GM12891 (cell line): ENCODE measurements around the gene PRSS27.

Experiments
- DNase-seq: peaks from one replicate; pipeline ENCODE4 v3.0.0; 2011; ENCODE audit warnings: low spot score; ENCODE audit not compliant: insufficient read length
- FAIRE-seq: peaks from 2 replicates; lab custom pipeline; 2011; peaks lifted over from hg19 to GRCh38; lab: Jason Lieb, UNC
- PAX5 ChIP-seq: IDR thresholded peaks from 2 replicates; pipeline ENCODE4 v1.6.1; 2011; ENCODE audit warnings: low read length, moderate library complexity, mild to moderate bottlenecking; ENCODE audit not compliant: insufficient read depth, severe bottlenecking
- POLR2A ChIP-seq: IDR thresholded peaks from 2 replicates; pipeline ENCODE4 v1.6.1; 2011; ENCODE audit warnings: low read depth, low read length, control low read depth
- POLR2AphosphoS5 ChIP-seq: IDR thresholded peaks from 2 replicates; pipeline ENCODE4 v1.6.1; 2011; ENCODE audit warnings: low read depth, low read length, control low read depth
- POU2F2 ChIP-seq: IDR thresholded peaks from 2 replicates; pipeline ENCODE4 v1.6.1; 2011; ENCODE audit warnings: low read depth, mild to moderate bottlenecking, control low read depth, low read length, moderate library complexity
- SPI1 ChIP-seq: IDR thresholded peaks from 2 replicates; pipeline ENCODE4 v1.6.1; 2011; ENCODE audit warnings: low read depth, low read length, control low read depth
- TAF1 ChIP-seq: IDR thresholded peaks from 2 replicates; pipeline ENCODE4 v1.6.1; 2011; ENCODE audit warnings: low read depth, low read length, control low read depth

Gene PRSS27

DNA sequence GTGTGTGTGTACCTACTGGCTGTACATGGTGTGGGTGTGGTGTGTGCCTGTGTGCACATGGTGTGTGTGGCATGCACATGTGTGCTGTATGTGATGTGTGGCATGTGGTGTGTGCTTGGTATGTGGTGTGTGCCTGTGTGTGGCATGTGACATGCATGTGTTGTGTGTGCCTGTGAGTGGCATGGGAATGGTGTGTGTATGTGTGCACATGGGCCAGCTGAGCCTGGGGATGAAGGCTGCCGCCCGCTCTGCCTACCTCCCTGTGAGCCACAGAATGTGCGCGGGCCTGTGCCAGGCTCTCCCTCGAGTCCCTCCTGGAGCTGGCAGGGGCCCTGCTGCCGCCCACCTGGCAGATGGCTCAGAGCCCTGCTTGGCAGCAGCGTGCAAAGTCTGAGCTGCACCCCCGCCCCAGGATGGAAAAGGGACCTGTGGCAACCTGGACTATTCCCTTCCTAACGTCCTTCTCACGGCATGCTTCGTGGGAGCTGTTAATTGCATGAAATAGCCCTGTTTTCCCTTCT is 9.3 kb downstream of the PRSS27 start:
- TF ChIP-seq SPI1 = no peak
- TF ChIP-seq POLR2A = no peak; the same call in 1 of the 2 replicates
- no peak for TF ChIP-seq PAX5
- TF ChIP-seq POLR2AphosphoS5 = no peak
- no peak for TF ChIP-seq POU2F2
- no peak for TF ChIP-seq TAF1
- FAIRE-seq (peak; percentile 72), DNase-seq (no peak)

DNA sequence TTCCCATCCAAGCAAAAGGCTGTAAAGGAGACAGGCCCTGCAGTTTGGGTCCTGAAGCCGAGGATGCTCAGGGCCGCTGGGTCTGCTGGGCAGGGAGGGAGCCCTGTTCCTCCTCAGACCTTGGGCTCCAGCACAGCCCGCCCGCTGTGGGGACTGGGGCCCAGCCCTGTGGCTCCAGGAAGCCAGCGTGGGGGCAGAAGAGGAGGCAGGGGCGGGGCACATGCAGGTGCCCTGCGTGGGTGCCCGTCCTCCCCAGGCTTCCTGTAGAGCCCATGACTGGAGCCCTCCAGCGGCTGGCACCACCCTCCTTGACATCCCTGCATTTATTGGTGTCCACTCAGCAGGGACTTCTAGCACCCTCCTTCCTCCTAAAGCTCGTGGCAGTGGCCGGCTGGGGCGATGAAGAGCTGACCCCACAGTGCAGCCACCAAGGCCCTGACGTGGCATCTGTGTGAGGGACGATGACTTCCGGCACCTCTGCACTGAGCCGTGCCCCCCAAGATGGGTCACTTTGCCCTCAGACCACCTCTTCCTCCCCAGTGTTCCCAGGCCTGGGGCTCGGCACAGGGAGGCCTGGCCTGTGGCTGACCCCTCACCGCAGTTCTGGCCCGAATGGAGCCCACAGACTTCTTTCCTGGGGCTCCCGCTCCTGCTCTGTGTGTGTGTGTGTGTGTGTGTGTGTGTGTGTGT is 9.9 kb downstream of the PRSS27 start:
- FAIRE-seq = peak; percentile 16
- TF ChIP-seq POU2F2 = no peak
- TF ChIP-seq POLR2AphosphoS5 = peak; percentile 38

DNA sequence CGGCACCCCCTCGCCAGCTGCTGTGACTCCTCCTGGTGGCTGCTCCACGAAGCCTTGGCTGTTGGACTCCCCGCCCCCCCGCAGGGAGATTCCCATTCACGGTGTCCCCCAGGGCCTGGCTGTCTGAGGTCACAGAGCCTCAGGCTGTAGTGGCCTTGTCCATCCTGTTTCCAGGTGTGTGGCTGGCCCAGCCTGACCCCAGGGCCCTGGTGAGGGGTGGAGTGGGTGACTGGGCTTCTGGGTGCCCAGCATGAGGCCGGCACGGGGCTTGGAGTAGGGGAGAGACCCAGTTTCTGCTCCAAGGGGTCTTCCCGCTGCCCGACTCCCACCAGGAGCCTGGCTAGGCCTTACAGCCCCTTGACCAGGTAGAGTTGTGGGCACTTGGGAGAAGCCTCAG is 10.4 kb downstream of the PRSS27 start:
- TF ChIP-seq POLR2A = no peak
- no peak for TF ChIP-seq PAX5
- no peak for TF ChIP-seq SPI1
- TF ChIP-seq TAF1 = no peak
- TF ChIP-seq POLR2AphosphoS5 = no peak
- no peak for TF ChIP-seq POU2F2
- FAIRE-seq = no peak
- DNase-seq = no peak

More for the DNA sequence above, 9.9 kb downstream of the PRSS27 start:
- DNase-seq = no peak

DNA sequence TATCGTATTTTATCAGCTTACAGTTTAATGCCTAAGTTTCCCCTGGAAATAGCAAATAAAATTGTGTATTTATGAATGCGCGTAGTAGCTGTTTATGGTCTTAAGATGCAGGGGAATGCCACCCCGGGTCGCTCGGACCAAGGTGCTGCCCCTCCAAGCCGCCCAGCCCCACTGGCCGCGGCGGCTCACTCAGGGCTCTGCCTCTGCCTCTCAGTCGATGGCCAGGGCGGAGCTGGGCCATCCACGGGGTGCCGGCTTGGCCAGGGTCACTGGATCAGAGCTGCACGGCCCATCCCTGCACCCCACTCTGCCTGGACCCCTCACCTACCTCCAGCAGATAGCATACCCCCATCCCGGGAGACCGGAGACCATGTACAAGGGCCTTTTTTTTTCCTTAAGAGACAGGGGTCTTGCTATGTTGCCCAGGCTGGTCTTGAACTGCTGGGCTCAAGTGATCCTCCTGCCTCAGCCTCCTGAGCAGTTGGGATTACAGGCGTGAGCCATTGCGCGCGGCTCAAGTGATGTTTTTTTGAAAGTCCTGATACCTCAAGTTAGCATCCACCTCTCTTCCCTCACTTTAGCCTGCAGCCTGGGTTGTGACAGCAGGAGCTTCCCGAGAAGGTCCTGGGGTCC is 11.0 kb downstream of the PRSS27 start:
- TF ChIP-seq PAX5 = no peak
- TF ChIP-seq SPI1 = no peak
- no peak for TF ChIP-seq POLR2A
- TF ChIP-seq POU2F2 = no peak
- TF ChIP-seq POLR2AphosphoS5 = no peak
- no peak for TF ChIP-seq TAF1
- no peak for DNase-seq
- FAIRE-seq = no peak

DNA sequence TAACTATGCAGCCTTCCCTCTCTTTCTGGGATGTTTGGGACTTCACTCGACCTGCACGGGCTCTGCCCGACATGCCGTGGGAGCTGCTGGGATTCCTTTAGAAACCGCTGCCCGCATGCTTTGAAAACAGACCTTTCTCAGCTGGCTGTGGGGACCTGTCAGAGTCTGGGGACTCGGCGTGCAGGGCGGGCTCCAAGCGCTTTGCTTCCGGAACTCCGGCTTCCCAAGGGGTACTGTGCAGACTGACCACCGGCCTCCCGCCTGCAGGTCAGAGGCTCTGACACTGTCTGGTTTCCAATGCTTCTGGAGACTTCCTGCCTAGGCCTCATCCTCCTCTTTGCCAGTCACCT is 11.8 kb downstream of the PRSS27 start:
- TF ChIP-seq SPI1 = no peak
- no peak for TF ChIP-seq POLR2A
- no peak for TF ChIP-seq POU2F2
- TF ChIP-seq PAX5 = no peak
- no peak for TF ChIP-seq POLR2AphosphoS5
- TF ChIP-seq TAF1 = no peak
- no peak for DNase-seq
- no peak for FAIRE-seq

DNA sequence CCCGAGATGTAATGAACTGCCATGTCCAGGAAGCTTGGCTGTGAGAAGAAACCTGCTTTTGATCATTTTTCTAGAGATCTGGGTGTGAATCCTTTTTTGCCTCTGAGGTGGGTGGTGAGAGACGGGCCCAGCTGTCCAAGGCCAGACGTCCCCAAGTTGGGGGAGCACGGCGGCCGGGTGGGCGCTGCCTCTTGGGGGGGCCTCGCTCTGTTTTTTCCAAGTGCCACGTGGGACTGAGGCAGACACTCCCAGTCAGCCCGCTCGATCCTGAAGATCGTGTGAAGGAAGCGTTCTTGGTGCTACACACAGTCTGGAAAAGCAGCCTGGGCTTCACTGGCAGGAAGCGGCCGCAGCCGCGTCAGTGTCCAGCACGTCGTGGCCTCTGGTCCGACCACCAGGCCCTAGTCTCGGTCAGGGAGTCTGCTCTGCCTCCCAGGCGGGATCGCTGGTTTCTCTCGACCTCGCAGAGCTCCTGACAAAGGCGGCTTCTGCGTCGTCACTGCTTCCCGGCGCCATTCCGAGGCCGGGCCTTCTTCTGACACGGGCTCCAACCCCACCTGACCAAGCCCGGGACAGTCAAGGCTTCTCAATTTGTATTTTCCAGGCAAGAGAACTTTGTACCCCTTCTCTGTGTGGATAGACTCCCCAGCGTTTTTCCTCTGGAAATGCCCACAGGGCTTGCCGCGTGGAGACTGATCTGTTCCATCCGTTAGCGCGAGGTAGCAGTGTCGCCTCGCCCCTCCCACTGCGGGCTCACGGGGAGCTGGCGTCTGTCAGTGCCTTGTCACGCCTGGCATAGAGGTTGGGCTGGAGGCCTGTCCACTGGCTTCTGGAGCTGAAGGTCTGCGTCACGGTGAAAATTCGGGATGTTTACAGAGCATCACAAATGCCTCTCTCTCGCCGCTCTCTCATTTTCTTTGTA is 12.4 kb downstream of the PRSS27 start:
- TF ChIP-seq TAF1 (no peak), POLR2AphosphoS5 (no peak), POU2F2 (no peak), SPI1 (no peak), PAX5 (no peak), POLR2A (no peak)
- no peak for DNase-seq

DNA sequence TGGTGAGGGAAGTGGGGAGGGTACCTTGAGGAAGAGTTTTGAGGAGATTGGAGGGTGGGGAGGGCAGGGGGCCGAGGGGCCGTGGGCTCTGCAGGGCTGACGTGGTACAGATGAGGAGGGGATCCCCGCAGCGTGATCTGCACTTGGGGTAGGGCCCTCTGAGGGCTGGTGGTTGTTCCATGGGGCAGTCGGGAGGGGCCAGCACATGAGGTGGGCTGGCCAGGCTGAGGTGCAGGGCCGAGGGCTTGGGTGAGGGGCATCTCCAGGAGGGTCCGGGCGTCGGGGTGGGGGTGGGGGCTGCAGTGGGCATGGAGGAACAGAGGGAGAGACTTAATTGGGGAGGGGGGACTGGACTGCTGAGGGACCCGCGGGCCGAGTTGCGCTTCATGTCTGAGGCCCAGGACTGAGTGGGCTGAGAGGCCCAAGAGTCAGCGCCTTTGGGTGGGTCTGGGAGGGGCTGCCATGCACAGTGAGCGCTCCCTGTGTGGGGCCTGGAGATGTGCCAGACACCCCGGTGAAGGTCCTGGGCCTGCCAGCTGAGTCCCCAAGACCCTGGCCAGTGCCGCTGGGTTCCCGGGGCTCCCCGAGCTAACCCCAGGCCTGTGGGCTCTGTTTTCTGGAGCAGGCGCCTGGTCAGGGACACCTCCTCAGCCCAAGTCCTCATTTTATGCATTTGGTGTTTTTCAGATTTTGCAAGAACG is 13.3 kb downstream of the PRSS27 start:
- no peak for FAIRE-seq

More for the DNA sequence above, 12.4 kb downstream of the PRSS27 start:
- no peak for FAIRE-seq

DNA sequence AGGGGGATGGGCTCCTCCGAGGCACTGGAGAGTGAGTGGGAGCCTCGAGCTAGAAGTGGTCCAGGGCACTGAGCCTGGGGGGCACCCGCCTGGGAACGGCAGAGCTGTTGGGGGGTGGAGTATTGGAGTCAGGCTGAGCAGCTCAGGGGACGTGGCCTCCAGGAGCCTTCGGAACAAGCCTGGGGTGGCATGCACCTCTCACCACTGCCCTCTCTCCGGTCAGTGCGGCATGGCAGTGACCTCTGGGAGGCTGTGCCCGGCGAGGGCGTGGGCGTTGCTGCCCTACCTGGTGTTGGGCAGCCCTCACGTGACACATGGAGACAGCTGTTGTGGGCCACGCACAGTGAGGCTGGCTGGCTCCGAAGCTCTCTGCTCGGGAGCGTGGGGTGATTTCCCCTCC is 13.9 kb downstream of the PRSS27 start:
- TF ChIP-seq SPI1 = no peak
- TF ChIP-seq PAX5 = no peak
- TF ChIP-seq POU2F2 = no peak
- TF ChIP-seq POLR2AphosphoS5 = no peak
- no peak for TF ChIP-seq POLR2A
- no peak for TF ChIP-seq TAF1
- FAIRE-seq (no peak), DNase-seq (no peak)

More for the DNA sequence above, 13.3 kb downstream of the PRSS27 start:
- TF ChIP-seq POLR2A (no peak), POU2F2 (no peak), TAF1 (no peak), PAX5 (no peak), SPI1 (no peak), POLR2AphosphoS5 (no peak)
- DNase-seq = no peak

DNA sequence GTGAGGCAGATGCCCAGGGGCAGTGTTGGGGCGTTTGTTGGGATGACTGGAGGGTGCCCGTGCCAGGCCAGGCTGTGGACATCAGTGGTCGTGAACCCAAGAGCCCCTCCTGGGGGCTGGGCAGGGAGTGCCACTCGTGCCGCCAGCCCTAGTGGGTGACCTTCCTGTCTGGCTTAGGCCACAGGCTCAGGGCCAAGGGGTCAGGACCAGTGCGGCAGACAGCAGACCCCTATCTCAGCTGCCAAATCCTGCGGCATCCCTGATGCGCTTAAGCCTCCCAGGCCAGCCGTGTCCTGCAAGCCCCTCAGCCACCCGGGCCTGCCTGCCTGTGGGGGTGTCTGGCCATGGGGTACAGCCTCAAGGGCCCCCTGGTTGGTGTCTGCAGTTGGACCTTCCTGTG is 14.7 kb downstream of the PRSS27 start:
- DNase-seq = no peak
- no peak for TF ChIP-seq POLR2A
- no peak for TF ChIP-seq POLR2AphosphoS5
- no peak for TF ChIP-seq TAF1
- TF ChIP-seq PAX5 = no peak
- no peak for TF ChIP-seq SPI1
- no peak for TF ChIP-seq POU2F2
- no peak for FAIRE-seq
